LHCN-M2 (cell line): Measurements from ENCODE around the gene OR2A42. TPM values are rescaled to one million over a fixed set of nuclear protein-coding genes. Genes with fewer than 3 reads are reported as not detected.
"Not testable (repeated sequence)": the region's sequence is repeated elsewhere in the genome, so short reads cannot be mapped to it uniquely, and the experiment has no call there.

Source experiments
- DNase-seq: peaks from one replicate; pipeline ENCODE4 v3.0.0-alpha.2; 2012; ENCODE audit warnings: low read depth
- polyA plus RNA-seq: library from polyadenylated mRNA; unstranded; fragments of >200 nt; gene quantifications from one replicate; pipeline ENCODE4 v1.2.1, GENCODE V29; 2012; ENCODE audit warnings: missing spikeins
- total RNA-seq: library from RNA; depleted of rRNA; stranded (reverse); fragments of >200 nt; gene quantifications from 2 replicates; pipeline ENCODE4 v1.2.3, GENCODE V29; 2014; rRNA removed

The OR2A42 gene, protein sequence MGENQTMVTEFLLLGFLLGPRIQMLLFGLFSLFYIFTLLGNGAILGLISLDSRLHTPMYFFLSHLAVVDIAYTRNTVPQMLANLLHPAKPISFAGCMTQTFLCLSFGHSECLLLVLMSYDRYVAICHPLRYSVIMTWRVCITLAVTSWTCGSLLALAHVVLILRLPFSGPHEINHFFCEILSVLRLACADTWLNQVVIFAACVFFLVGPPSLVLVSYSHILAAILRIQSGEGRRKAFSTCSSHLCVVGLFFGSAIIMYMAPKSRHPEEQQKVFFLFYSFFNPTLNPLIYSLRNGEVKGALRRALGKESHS
- total RNA-seq, result not detected in 2 replicates
- not detected for polyA plus RNA-seq

DNA sequence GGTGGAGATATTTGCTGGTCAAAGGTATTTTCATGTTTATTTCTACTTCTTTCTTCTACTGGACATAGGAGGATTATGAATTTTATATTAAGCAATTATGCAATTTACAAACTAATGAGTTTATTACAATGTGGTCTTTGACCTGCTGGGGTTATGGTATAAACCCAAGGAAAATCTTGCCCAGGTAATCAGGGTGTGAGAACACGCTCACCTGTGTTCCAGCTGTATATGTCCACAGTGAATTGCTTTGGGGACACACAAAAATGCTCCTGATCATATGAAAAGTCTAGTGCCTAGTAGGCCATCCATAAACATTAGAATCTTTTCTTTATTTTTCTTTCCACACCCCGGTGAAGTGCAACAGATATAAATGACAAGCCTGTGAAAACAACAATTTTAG, at the start of gene OR2A42:
TSS of gene OR2A42 (minus strand) at position 241 of the 400 bp plus-strand sequence. CDS start 6,762 bp downstream, outside the sequence.
- not testable (repeated sequence) for DNase-seq

DNA sequence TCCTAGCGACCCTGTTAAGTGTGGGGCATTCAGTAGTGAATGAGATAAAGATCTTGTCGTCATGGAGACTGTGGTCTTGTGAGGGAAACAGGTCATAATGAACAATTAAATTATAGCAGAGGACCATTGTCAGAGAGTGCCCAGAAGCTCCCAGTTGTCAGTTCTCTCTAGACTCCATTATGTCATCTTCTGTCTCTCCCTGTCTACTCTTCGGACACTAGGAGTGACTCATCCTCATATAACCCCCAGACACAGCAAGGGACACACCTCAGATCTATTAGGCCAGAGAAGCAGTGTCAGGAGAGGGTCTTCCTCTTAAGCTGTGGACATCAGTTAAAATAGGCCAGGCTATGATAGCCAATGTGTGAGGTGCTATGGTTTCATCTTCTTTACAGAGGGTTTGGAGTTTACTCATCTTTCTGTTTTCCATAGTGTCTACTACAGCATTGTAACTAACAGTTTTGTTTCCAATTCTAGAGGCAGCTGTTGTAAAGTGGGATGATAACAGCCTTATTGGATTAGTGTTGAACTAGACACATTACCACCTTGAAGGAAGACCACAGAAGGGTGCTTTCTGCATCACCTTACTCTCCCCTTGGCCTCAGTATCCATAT, 47.9 kb upstream of the OR2A42 start:
- not testable (repeated sequence) for DNase-seq

DNA sequence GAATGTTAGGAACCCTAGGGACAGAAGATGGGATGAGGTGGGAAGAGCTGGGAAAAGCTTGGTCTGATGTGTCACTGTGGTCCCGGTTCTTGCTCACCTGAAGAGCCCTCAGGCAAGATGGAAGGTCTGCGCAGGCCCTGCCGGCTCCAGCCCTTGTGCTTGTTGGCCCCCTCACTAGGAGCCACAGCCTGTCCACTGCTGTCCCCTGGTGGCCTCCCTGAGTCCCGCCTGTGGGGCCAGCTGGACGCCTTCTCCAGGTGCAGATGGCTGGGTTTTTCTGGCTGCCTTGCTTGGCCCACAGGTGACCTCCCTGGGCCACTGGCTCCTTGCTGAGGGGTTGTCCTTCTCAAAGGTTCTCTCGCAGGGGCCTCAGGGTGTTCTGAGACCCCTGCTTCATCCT, 44.3 kb upstream of the OR2A42 start:
- DNase-seq, result not testable (repeated sequence)

DNA sequence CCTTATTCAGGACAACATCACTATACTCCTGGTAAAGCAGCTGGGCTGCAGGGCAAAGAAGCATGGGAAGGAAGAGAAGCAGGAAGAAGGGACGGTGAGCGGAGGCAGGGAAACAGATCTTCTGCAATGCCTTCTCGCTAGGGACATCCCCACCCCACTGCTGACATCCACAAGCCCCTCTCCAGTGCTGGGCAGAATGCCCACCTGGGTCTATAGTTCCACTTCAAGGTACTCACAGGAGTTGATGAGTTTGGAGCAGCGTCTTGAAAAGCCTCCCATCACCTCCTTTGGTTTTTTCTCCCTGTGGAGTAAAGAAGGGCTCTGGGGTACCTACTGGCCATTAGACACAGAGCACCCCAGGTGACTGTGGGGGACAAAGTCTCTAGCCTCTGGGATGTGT, 43.1 kb upstream of the OR2A42 start:
- DNase-seq, result not testable (repeated sequence)

DNA sequence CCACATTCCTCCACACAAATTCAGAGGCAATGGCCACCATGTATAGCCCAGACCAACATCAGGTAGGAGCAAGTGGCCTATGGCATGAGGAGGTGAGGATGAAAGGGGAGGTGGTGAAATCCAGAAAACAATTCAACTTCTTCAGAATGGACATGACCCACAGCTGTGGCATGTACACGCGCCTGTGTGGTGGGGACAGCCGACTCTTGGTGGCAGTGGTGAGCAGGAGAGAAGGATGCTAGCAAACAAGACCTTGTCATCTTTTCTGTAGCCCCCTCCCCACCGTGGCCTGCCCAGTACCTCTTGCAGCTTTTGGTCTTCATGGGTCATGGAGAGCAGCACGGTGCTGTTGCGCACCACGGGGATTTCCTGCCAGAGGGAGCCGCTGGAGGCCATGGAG, 42.6 kb upstream of the OR2A42 start:
- DNase-seq, result not testable (repeated sequence)

DNA sequence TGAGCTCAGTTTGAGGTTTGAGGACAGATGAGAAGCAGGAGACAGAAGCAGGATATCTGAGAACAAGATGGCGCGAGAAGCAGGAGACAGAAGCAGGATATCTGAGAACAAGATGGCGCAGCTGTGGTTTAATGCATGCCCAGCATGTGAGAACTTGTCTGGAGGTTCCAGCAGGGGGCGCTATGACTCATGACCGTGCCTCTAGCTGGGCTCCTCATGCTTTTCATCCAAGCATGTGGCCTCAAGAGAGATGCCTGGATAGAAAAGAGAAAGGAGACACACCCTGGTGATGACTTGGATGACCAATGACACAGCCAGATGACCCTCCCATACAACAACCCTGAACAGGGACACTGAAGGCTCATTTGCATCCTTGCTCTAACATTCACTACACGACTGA, 40.6 kb upstream of the OR2A42 start:
- DNase-seq, result not testable (repeated sequence)

DNA sequence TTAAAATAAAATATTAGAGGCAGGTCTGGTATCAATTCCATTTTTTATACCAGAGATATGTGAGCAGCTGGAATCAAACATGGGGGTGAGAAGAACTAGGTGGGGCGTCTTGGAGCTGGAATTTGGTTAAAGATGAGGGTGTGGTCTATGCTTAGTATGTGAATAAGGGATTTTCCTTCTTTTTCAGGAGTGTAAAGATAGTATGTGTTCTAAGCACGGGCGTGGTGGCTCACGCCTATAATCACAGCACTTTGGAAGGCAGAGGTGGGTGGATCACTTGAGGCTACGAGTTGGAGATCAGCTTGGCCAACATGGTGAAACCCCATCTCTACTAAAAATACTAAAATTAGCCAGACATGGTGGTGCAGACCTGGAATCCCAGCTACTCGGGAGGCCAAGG, 35.9 kb upstream of the OR2A42 start:
- not testable (repeated sequence) for DNase-seq

DNA sequence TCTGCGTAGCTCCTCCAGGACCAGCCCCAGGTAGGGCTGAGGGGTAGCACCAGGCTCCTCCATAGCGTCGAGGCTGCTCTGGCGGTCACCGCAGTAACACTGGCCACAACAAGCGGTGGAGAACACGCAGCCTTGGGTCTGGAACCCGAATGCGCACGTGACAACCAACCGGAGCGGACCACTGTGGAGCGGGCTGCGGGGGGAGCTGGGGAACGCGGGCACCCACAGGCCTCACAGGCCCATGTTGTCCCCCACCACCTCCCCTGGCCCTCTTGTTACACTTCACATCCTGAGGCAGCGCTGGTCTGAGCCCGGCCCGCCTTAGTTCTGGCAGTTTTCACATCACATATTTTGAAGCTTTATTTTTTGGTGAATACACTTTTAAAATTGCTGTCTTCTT, 29.8 kb upstream of the OR2A42 start, which contains the start of gene CTAGE8:
TSS of gene CTAGE8 (minus strand) at position 101 of the 400 bp plus-strand sequence. CDS start at position 63, 38 bp downstream.
- DNase-seq, result not testable (repeated sequence)

DNA sequence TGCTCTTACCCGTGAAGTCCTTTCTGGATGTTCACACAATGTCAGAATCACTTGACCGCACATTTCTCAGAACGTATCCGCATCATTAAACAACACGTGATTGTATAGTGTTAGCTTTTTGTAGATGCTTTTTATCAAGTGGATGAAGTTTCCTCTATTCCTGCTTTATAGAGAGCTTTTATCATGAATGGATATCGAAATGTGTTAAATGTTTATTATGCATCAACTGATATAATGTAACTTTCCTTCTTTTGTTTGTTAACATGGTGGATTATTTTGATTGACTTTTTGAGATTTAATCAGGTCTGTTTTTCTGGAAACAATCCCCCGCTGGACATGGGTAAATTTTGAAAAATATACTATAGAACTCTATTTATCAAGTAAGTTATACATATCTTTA, 25.3 kb upstream of the OR2A42 start, which contains the start of gene OR2A7:
TSS of gene OR2A7 (minus strand) at position 101 of the 400 bp plus-strand sequence. CDS start 5,164 bp downstream, outside the sequence.
- not testable (repeated sequence) for DNase-seq

DNA sequence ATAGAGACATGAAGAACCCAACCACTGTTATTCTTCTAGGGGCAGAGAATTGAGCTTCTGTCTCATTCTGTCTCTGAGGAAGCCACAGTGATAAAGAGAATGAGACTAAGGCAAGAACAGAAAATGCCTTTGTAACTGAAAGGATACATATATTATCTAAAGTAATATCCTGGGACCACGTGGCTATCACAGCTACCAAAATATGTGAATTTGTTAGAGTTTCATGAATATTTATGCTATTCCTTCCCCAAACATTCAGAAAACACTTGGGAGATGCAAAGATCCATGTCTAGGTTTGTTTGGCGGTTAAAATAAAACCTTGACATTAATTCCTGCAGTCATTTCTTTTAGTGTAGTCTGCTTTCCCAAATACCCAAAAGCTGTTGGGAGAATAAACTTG, 22.7 kb upstream of the OR2A42 start:
- not testable (repeated sequence) for DNase-seq

DNA sequence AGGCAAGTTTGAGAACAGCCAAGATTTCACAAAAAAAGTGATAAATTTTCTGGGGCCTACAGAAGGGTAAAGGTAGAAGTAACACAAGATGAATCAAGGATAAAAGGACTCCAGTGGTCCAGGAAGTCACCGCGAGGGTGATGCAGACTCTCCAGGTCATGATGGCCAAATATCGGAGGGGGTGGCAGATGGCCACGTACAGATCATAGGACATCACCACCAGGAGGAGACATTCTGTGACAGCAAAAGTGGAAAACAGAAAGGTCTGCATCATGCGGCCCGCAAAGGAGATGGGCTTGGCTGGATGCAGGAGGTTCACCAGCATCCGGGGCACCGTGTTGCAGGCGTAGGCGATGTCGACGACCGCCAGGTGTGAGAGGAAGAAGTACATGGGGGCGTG, 19.7 kb upstream of the OR2A42 start:
- not testable (repeated sequence) for DNase-seq

DNA sequence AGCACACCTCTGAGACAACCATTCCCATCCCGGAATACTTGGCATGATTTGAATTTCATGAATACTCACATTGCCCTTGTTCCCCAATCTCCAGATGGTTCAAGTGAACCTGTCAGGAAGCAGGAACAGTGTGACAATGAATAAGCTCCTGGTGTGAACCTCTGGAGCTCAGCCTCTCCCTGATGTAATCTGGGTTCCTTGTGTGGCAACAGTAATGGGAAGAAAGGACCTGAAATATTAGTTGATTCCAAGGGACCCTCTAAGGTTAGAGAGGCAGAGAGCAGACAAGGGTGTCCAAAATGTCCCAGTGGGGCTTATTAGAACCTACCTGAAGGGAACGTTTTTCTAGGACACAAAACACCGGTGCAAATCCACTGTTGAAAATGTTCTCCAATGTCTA, 16.7 kb upstream of the OR2A42 start:
- DNase-seq, result peak; percentile 1

DNA sequence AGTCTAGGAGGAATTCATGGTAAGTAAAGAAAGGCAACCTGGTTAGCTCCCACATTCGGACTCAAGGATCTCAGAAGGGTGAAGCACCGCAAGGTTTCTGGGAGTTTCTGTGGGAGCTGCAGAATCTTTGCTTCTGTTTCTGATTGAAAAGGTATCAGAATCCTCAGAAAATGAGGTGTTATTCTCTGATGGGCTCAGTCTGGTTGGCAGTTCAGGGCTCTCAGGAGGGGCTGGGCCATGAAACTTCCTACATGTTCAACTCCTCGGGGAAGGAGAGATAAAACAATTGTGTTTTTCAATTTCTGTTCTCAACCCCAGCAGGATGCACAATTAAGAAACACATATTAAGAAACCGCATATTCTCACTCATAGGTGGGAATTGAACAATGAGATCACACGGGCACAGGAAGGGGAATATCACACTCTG, 16.1 kb upstream of the OR2A42 start:
- no peak for DNase-seq

DNA sequence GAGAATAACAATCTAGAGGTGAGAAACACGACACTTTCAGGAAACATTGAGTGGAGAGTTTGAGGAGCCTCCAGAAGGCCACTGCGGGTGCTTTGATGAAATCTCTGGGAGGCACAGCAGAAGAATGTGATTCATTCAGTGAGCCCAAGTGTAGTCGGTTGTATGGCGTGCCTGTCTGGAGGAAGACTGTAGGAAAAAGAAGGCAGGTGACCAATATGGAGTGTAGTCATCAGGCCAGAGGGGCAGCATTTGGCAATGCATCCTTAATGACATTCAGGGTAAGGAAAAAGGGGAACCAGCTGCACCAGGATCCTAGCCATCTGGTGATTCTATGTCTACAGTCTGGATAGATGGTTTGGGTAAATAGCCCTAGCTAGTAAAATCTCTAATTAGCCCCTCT, 12.9 kb upstream of the OR2A42 start:
- not testable (repeated sequence) for DNase-seq

DNA sequence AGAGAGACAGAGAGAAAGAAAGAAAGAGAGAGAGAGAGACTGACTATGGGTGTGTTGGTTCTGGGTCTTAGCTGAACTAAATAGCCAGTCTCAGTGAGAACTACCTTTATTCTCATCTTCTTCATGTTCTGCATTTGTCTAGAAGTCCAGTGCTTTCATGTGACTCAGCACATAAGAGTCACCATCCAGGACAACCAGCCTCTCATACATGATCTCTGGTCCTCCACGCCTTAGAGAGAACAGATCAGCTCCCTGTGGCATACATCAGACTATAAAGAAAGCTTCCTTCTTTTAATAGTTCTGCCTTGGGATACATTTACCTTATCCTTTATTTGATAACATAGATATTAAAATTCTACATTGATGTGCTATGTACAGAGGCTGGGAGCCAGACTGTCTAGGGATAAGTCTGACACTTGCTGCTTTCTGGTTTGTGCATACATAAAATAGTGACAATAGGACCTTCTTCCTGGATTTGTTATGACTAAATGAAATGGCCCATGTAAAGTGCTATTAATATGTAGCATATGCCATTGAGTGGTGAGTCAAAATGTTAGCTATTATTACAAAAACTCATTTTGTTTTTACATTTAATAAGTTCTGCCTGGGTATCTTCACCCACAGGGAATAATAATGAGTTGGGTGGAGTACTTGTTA, 8.4 kb upstream of the OR2A42 start:
- DNase-seq, result not testable (repeated sequence)

DNA sequence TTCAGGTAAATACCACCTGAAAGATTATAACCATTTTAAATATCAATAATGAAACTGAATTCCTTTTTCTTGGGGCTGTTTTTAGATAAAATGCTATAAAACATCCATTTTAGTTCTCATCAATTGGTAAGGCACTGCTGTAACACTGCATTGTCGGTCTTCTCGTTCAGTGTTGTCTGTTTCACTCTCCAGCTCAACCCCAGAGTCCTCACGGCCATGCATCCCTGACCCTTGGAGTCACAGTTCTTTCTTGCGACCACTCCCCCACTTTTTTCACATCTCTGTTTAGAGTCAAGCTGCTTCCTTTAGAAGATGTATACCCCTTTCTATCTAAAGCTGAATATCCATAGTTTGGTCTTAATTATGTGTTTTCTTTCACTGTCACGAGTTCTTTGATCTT, 7.6 kb upstream of the OR2A42 start:
- DNase-seq, result not testable (repeated sequence)

DNA sequence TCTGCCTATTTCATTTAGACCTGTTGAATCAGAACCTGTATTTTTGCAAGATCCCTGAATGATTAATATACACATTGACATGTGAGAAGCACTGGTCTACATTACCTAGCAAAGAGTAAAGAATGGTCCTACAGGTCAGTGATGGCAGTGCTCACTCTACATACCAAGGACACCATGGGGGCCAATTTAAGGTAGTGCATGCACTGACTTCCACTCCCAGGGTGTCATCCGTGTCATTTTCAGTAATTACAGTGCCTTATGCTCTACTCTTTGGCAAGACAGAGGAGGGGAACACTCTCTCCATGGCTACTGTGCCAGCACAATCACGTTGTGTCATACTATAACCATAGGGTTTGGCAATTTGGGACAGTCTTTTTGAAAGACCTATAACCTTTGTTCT, 6.0 kb upstream of the OR2A42 start:
- DNase-seq, result not testable (repeated sequence)

DNA sequence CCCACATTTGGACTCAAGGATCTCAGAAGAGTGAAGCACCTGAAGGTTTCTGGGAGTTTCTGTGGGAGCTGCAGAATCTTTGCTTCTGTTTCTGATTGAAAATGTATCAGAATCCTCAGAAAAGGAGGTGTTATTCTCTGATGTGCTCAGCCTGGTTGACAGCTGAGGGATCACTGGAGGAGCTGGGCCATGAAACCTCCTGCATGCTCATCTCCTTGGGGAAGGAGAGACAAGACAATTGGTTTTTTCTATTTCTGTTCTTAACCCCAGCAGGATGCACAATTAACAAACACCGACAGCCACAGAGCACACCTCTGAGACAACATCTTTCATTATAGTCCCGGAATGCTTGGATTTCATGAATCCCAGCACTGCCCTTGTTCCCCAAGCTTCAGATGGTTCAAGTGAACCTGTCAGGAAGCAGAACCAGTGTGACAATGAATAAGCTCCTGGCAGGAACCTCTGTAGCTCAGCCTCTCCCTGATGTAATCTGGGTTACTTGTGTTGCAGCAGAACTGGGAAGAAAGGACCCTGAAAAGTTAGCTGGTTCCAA, 799 bp downstream of the OR2A42 start:
- DNase-seq, result not testable (repeated sequence)

DNA sequence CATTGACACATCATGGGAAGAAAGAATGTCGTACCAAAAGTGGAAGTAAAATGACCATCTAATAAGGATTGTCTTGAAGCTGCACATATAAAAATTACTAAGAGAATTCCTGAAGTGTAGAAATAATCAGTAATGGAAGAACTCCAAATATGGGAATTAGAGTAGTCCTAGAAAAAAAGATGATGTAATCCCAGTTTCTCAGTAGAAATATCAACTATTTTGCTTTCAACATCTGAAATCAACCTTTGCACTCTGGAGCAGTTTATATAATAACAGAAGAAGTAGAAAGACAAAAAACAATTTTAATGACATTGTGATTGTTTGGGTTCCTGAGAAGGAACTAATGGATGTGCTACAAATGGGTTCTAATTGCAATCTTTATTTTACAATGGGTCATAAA, 6.4 kb downstream of the OR2A42 start:
- DNase-seq, result not testable (repeated sequence)

DNA sequence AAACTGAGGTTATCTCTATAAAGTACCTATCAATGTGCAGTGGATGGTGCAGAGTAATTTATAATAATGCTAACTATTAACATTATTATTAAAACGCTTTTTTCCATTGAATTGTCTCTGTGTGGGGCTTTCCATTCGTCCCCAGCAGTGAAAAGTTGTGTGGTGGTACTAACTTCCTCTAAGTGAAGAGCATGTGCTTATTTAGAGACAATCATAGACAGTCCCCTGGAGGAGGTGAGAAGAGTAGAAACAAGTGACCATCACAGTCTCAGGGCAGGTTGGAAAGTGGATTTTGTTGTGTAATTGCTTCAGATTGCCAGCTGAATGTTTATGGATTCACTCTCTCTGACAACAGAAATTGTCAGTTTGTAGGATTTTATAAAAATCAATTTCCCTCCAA, 8.4 kb downstream of the OR2A42 start:
- not testable (repeated sequence) for DNase-seq

DNA sequence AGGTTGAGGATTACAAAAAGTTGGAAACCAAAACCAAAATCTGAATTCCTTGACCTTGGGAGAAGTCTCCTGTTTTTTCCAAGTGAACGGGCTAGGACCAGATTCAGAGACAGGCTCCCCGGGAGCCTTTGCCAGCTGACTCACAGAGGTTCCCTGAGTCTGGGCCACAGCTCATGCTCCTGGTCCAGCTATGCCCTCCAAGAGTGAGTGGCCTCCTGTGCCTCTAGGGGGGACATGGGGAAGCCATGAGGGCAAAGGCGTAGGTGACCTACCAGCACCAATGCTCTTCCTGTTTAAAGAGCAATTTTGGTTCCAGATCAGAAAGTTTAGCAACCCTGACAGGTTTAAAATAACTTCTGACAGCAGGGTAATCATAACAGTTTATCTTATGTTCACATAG, 10.6 kb downstream of the OR2A42 start:
- not testable (repeated sequence) for DNase-seq

DNA sequence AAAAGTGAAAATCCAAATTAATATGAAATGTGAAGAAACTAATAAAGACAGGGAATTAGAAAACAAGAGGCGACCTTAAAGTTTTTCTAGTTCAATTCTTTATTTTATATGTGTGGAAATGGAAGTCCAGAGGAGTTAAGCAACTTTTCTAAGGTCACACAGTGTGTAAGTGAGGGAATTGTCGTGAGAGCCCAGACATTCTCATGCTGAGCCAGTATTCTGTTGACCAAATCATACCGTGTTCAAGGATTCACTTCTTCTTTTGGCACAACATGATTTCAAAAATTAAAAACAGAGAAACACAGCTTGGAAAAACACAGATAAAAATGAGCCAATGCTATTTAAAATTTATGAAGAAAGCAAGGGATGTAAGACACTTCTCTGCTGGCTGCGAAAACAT, 12.5 kb downstream of the OR2A42 start:
- not testable (repeated sequence) for DNase-seq
